Measurements from ENCODE around the gene HIRA. TPM values are rescaled to one million over a fixed set of nuclear protein-coding genes. Genes with fewer than 3 reads are reported as not detected.

The HIRA gene
- total and polyA plus RNA-seq, 9 of the 15 experiments (the other 6 are each of a cell fraction or from before 2014, with no cell fraction given): 0.96 to 132 (median 58.4) TPM

- TF ChIP-seq RBM22 (IDR thresholded peaks at IDR 0.05; ENCODE audit: low read depth, low read length, poor library complexity, severe bottlenecking): peak; percentile 81
- peak; percentile 95 for TF ChIP-seq POLR2B (IDR thresholded peaks at IDR 0.05; ENCODE audit: low read depth, partially characterized antibody)
- TF ChIP-seq HNRNPL (IDR thresholded peaks at IDR 0.05; ENCODE audit: low read depth, low read length): peak; percentile 79; the same call in 1 of the 2 replicates
- TF ChIP-seq THAP7 (CRISPR knock-in tag; IDR thresholded peaks at IDR 0.05): peak; percentile 94
- no peak for TF ChIP-seq SNAPC5 (CRISPR knock-in tag; IDR thresholded peaks at IDR 0.05)
- TF ChIP-seq MCM3 (IDR thresholded peaks at IDR 0.05): no peak
- TF ChIP-seq MNT (conservative IDR thresholded peaks at IDR 0.05): no peak
- no peak for TF ChIP-seq BACH1 (tag; IDR thresholded peaks at IDR 0.05)
- no peak for TF ChIP-seq ZNF232 (CRISPR knock-in tag; IDR thresholded peaks at IDR 0.05)
- TF ChIP-seq MAFG (tag; conservative IDR thresholded peaks at IDR 0.05): no peak
- TF ChIP-seq GTF2F1 (IDR thresholded peaks at IDR 0.05; ENCODE audit: low read depth, low read length): peak; percentile 79
- peak; percentile 93 to 94 (median 94) for TF ChIP-seq YY1 (IDR thresholded peaks at IDR 0.05; ENCODE audit: borderline replicate concordance in 1 of 3, control insufficient read depth in 1 of 3, extremely low read depth in 1 of 3, insufficient read depth in 3 of 3, insufficient read length in 1 of 3, insufficient replicate concordance in 2 of 3, low read depth in 1 of 3, low read length in 2 of 3)
- TF ChIP-seq ZSCAN32 (CRISPR knock-in tag; IDR thresholded peaks at IDR 0.05): peak; percentile 12; the same call in 1 of the 2 replicates
- no peak for TF ChIP-seq TSC22D4 (tag; IDR thresholded peaks at IDR 0.05)
- 0 out of 2 replicates have a peak, but pooled peaks have one; percentile 25 for TF ChIP-seq ZNF75A (CRISPR knock-in tag; IDR thresholded peaks at IDR 0.05)
- no peak for TF ChIP-seq NCOR1 (IDR thresholded peaks at IDR 0.05)
- TF ChIP-seq ZNF253 (CRISPR knock-in tag; conservative IDR thresholded peaks at IDR 0.05): no peak
- no peak for TF ChIP-seq SAFB2 (IDR thresholded peaks at IDR 0.05; ENCODE audit: borderline replicate concordance, low read depth, low read length, severe bottlenecking)
- peak; percentile 94 for TF ChIP-seq POLR2AphosphoS5 (IDR thresholded peaks at IDR 0.05; ENCODE audit: control insufficient read depth, insufficient read depth, low read depth, low read length)
- TF ChIP-seq BDP1 (IDR thresholded peaks at IDR 0.05; ENCODE audit: insufficient read depth, insufficient read length): no peak
- peak; percentile 82 for TF ChIP-seq HSF4 (CRISPR knock-in tag; IDR thresholded peaks at IDR 0.05; ENCODE audit: borderline replicate concordance)
- peak; percentile 91 for TF ChIP-seq CCNT2 (IDR thresholded peaks at IDR 0.05; ENCODE audit: borderline replicate concordance, extremely low read depth, insufficient read length, low read depth, low read length)
- peak; percentile 100 for TF ChIP-seq POLR2G (IDR thresholded peaks at IDR 0.05; ENCODE audit: low read depth, low read length)
These were observed 16.0 kb upstream of the HIRA start, which contains the start of gene C22orf39 (continued) for GRCh38 chr22:19447330-19448075.
